Measurements from ENCODE around the gene TMEM121. TPM values are rescaled to one million over a fixed set of nuclear protein-coding genes. Genes with fewer than 3 reads are reported as not detected.

Gene TMEM121
- polyA plus RNA-seq, 3 donors = 0.08 to 0.11 TPM; not detected in 1

GRCh38 chr14:105536691-105537579, 10.6 kb downstream of the TMEM121 start:
- H3K9me3 Mint-ChIP-seq = peaks cover 0 to 2% (median 1%) of the 10 kb centered on the region in 7 donors
- WGBS (ENCODE audit: insufficient coverage) = 94% methylated on average over 22 of the region's 34 CpGs

More at GRCh38 chr14:105536691-105537579, 10.6 kb downstream of the TMEM121 start:
- no peaks in the 10 kb centered on the region for H3K79me2 ChIP-seq (ENCODE audit: insufficient read depth, low read length)
- intact Hi-C loops (cut with micrococcal nuclease) = no loop called here
- H3K36me3 Mint-ChIP-seq = no peaks in the 10 kb centered on the region
- peaks cover 10 to 24% (median 22%) of the 10 kb centered on the region in 3 donors for H3K27me3 Mint-ChIP-seq (ENCODE audit: low read depth in 3 of 3)
- no peaks in the 10 kb centered on the region for H3K27me3 ChIP-seq (ENCODE audit: control insufficient read depth in 2 of 2, insufficient read depth in 2 of 2, low read length in 2 of 2)
- H3K4me1 ChIP-seq (ENCODE audit: control insufficient read depth in 1 of 2, insufficient read depth in 2 of 2, low read length in 2 of 2) = peaks cover 3 to 6% of the 10 kb centered on the region in 2 donors
- TF ChIP-seq CTCF (IDR thresholded peaks at IDR 0.05) = no peak
- H3K4me3 ChIP-seq (replicated peaks in 1 of 3; ENCODE audit: low read depth in 2 of 3, low read length in 3 of 3) = no peak overlapping the region
- H3K36me3 ChIP-seq (replicated peaks in 1 of 2; ENCODE audit: control insufficient read depth in 1 of 2, insufficient read depth in 2 of 2, low read length in 2 of 2) = no peaks in the 10 kb centered on the region
- no peak overlapping the region for H3K27ac ChIP-seq (ENCODE audit: low read depth in 1 of 2, low read length in 2 of 2)
- H4K20me1 ChIP-seq (ENCODE audit: insufficient read depth, low read length) = no peaks in the 10 kb centered on the region
- no peak overlapping the region for H2AFZ ChIP-seq (ENCODE audit: insufficient read depth, low read depth, low read length, poor library complexity, severe bottlenecking)
- H3K4me2 ChIP-seq (replicated peaks; ENCODE audit: extremely low read depth, low read length, poor library complexity, severe bottlenecking) = no peak overlapping the region
- no peak overlapping the region for H3K9ac ChIP-seq (ENCODE audit: insufficient read depth, low read length, poor library complexity, severe bottlenecking)
- H3K4me3 Mint-ChIP-seq = no peak overlapping the region
- peaks cover 11% of the 10 kb centered on the region for H3K4me1 Mint-ChIP-seq
- no peak for DNase-seq
- H3K9me3 ChIP-seq (replicated peaks in 1 of 2; ENCODE audit: control insufficient read depth in 1 of 2, insufficient read depth in 1 of 2, low read length in 2 of 2) = no peaks in the 10 kb centered on the region
- H3K27ac Mint-ChIP-seq = peak overlapping the region in 1 of 7 donors; percentile 29

Data from CD14-positive monocyte (primary cell).